PC-3 (cell line): Measurements from ENCODE around the gene PCBP3. TPM values are rescaled to one million over a fixed set of nuclear protein-coding genes. Genes with fewer than 3 reads are reported as not detected.

Experiments used
- ATAC-seq: fragments of 200-7000 bp; cut with Tn5 transposase; 2 replicates; pipeline ENCODE4 v1.9.1; 2020; ENCODE audit warnings: mild to moderate bottlenecking, moderate library complexity
- BruUV-seq: library from RNA; stranded (reverse); fragments of 400-500 nt; replicated peaks from 2 replicates; lab custom pipeline; 2021; lab: Mats Ljungman, UMichigan
- CTCF ChIA-PET: fragments of 300-600 bp; sonication (Branson Sonifier 250); formaldehyde crosslinking; loops from one replicate; lab custom pipeline; 2022; ENCODE audit warnings: antibody characterized with exemption; lab: Charles Lee
- POLR2A ChIA-PET: fragments of 300-600 bp; sonication (Branson Sonifier 250); formaldehyde crosslinking; loops from one replicate; lab custom pipeline; 2022; ENCODE audit warnings: antibody characterized with exemption; ENCODE audit not compliant: unreplicated experiment; lab: Charles Lee
- DNase-seq: peaks from one replicate; pipeline ENCODE4 v3.0.0-alpha.2; 2015
- H2AFZ ChIP-seq: fragments of 300-600 bp; sonication (generic); 2 replicates; pipeline ENCODE4 v1.6.0; 2016; ENCODE audit warnings: antibody characterized with exemption, low read length
- H3F3A ChIP-seq: fragments of 300-600 bp; sonication (generic); one replicate; pipeline ENCODE4 v1.6.0; 2017; ENCODE audit warnings: antibody characterized with exemption, low read length, control low read depth, mild to moderate bottlenecking; ENCODE audit not compliant: unreplicated experiment
- H3K27ac ChIP-seq: fragments of 300-600 bp; sonication (generic); 2 replicates; pipeline ENCODE4 v1.5.1; 2016; ENCODE audit warnings: mild to moderate bottlenecking, low read length
- H3K27me3 ChIP-seq: fragments of 300-600 bp; sonication (generic); 2 replicates; pipeline ENCODE4 v1.6.1; 2016; ENCODE audit warnings: low read length, mixed read lengths
- H3K36me3 ChIP-seq: fragments of 300-600 bp; sonication (generic); 2 replicates; pipeline ENCODE4 v1.6.1; 2016; ENCODE audit warnings: low read depth, mixed run types, low read length, mixed read lengths
- H3K4me1 ChIP-seq: fragments of 300-600 bp; sonication (generic); 2 replicates; pipeline ENCODE4 v1.5.1; 2016; ENCODE audit warnings: low read length; ENCODE audit not compliant: insufficient read depth
- H3K4me2 ChIP-seq: fragments of 300-600 bp; sonication (generic); 2 replicates; pipeline ENCODE4 v1.6.0; 2016; ENCODE audit warnings: low read length
- H3K4me3 ChIP-seq: fragments of 300-600 bp; sonication (generic); 2 replicates; pipeline ENCODE4 v1.5.1; 2016; ENCODE audit warnings: mild to moderate bottlenecking, low read length, mixed read lengths
- H3K79me2 ChIP-seq: fragments of 300-600 bp; sonication (generic); 2 replicates; pipeline ENCODE4 v1.6.1; 2017; ENCODE audit warnings: low read length, mixed read lengths
- H3K9ac ChIP-seq: fragments of 300-600 bp; sonication (generic); 2 replicates; pipeline ENCODE4 v1.6.0; 2016; ENCODE audit warnings: mild to moderate bottlenecking, low read length
- H3K9me2 ChIP-seq: fragments of 300-600 bp; sonication (generic); replicated peaks from 2 replicates; pipeline ENCODE4 v1.6.1; 2016; ENCODE audit warnings: mixed run types, low read length, mixed read lengths
- H3K9me3 ChIP-seq: fragments of 300-600 bp; sonication (generic); 2 replicates; pipeline ENCODE4 v1.6.1; 2016; ENCODE audit warnings: low read length, mixed read lengths
- H4K20me1 ChIP-seq: fragments of 300-600 bp; sonication (generic); 2 replicates; pipeline ENCODE4 v1.6.1; 2016; ENCODE audit warnings: low read length, mixed read lengths
- CTCF ChIP-seq: fragments of 300-600 bp; sonication (generic); conservative IDR thresholded peaks from 2 replicates; pipeline ENCODE4 v1.5.1; 2017; ENCODE audit warnings: antibody characterized with exemption, low read depth, mild to moderate bottlenecking, low read length
- EZH2 ChIP-seq: fragments of 300-600 bp; sonication (generic); IDR thresholded peaks from one replicate; pipeline ENCODE4 v1.6.1; 2017; ENCODE audit warnings: antibody characterized with exemption, mild to moderate bottlenecking, low read length; ENCODE audit not compliant: unreplicated experiment
- EZH2phosphoT487 ChIP-seq: fragments of 300-600 bp; sonication (generic); IDR thresholded peaks from 2 replicates; pipeline ENCODE4 v1.6.1; 2018; ENCODE audit warnings: mild to moderate bottlenecking, antibody characterized with exemption, low read length, borderline replicate concordance
- intact Hi-C: fragments of 100-400 bp; cut with micrococcal nuclease; formaldehyde crosslinking; loops from 2 replicates; pipeline ENCODE4 v1.9.0; 2023
- total RNA-seq: library from RNA; depleted of rRNA; stranded (reverse); fragments of >200 nt; gene quantifications from 2 replicates; pipeline ENCODE4 v1.2.3, GENCODE V29; 2014

The PCBP3 gene
- total RNA-seq, 1 experiment from 2014 or later = 2.4 TPM

DNA sequence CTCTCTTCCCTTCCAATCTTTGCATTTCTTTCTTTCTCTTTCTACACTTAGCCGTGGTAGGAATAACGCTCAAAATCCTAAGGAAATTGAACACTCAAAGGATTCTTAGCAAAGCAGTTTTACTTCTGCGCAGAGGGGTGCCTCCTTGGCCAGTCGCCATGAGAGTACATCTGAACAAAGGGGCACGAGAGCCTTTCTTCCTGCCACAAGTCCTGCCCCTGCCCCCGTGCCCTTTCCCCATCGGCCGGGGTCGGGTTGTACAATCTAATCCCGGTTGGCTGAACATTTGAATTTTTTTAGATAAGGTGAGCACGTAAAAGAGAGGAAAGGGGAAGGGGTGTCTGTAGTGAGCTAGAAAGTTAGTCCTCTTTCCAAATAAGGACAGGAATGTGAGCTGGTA lies 309.4 kb downstream of the PCBP3 start:
- Histone ChIP-seq H3K4me1 (peaks cover 14% of the 10 kb centered on the region), H3K9me3 (no peaks in the 10 kb centered on the region), H3K27ac (no peak overlapping the region), H3K4me2 (no peak overlapping the region), H3F3A (no peaks in the 10 kb centered on the region), H3K9me2 (no peaks in the 10 kb centered on the region), H4K20me1 (no peaks in the 10 kb centered on the region), H3K4me3 (no peak overlapping the region), H3K9ac (no peak overlapping the region), H3K79me2 (no peaks in the 10 kb centered on the region), H2AFZ (no peak overlapping the region), H3K36me3 (no peaks in the 10 kb centered on the region), H3K27me3 (peaks cover 27% of the 10 kb centered on the region)
- intact Hi-C loops = no loop called here
- ChIA-PET CTCF (no interaction called here), POLR2A (no interaction called here)
- BruUV-seq = no TSS peak
- TF ChIP-seq EZH2 = no peak
- no peak for TF ChIP-seq CTCF
- TF ChIP-seq EZH2phosphoT487 = no peak
- ATAC-seq (no peak), DNase-seq (no peak)

GRCh38 chr21:45954261-45954660 lies 310.7 kb downstream of the PCBP3 start:
- DNase-seq (no peak), ATAC-seq (no peak)
- H2AFZ ChIP-seq = no peak overlapping the region
- intact Hi-C loops = no loop called here
- no peak overlapping the region for H3K9ac ChIP-seq
- H3K9me2 ChIP-seq = no peaks in the 10 kb centered on the region
- H3K9me3 ChIP-seq = no peaks in the 10 kb centered on the region
- ChIA-PET POLR2A (no interaction called here), CTCF (no interaction called here)
- no peaks in the 10 kb centered on the region for H4K20me1 ChIP-seq
- TF ChIP-seq EZH2 (no peak), EZH2phosphoT487 (no peak), CTCF (no peak)
- no peaks in the 10 kb centered on the region for H3K36me3 ChIP-seq
- BruUV-seq = no TSS peak
- no peak overlapping the region for H3K4me2 ChIP-seq
- H3K4me3 ChIP-seq = no peak overlapping the region
- H3K79me2 ChIP-seq = no peaks in the 10 kb centered on the region
- no peak overlapping the region for H3K27ac ChIP-seq
- H3K4me1 ChIP-seq = peaks cover 14% of the 10 kb centered on the region
- H3K27me3 ChIP-seq = peaks cover 32% of the 10 kb centered on the region
- no peaks in the 10 kb centered on the region for H3F3A ChIP-seq

- ATAC-seq = no peak
- CTCF ChIA-PET = no interaction called here
Observed at GRCh38 chr21:45954921-45955320, 311.4 kb downstream of the PCBP3 start.

More at GRCh38 chr21:45954921-45955320, 311.4 kb downstream of the PCBP3 start:
- Histone ChIP-seq H2AFZ (no peak overlapping the region), H3K4me3 (no peak overlapping the region), H3K79me2 (no peaks in the 10 kb centered on the region), H3K9me2 (no peaks in the 10 kb centered on the region), H4K20me1 (no peaks in the 10 kb centered on the region), H3K4me1 (peaks cover 12% of the 10 kb centered on the region), H3K36me3 (no peaks in the 10 kb centered on the region), H3K27ac (no peak overlapping the region), H3K9me3 (no peaks in the 10 kb centered on the region), H3K27me3 (peaks cover 29% of the 10 kb centered on the region), H3K9ac (no peak overlapping the region), H3F3A (no peaks in the 10 kb centered on the region), H3K4me2 (no peak overlapping the region)
- intact Hi-C loops = no loop called here
- no peak for DNase-seq
- POLR2A ChIA-PET = no interaction called here
- TF ChIP-seq EZH2 = no peak
- TF ChIP-seq EZH2phosphoT487 = no peak
- TF ChIP-seq CTCF = no peak
- BruUV-seq = no TSS peak
